Natural killer cell (primary cell): ENCODE results near the gene OR11A1. TPM values are rescaled to one million over a fixed set of nuclear protein-coding genes. Genes with fewer than 3 reads are reported as not detected.

Experiments
- ATAC-seq, 3 donors: fragments of 150-1000 bp in 2 of 3; fragments of 200-7000 bp in 1 of 3; cut with Tn5 transposase; 1 replicate in 1 of 3; 2 replicates in 2 of 3; pipeline ENCODE4 v1.10.0; 2021; ENCODE audit warnings: mild to moderate bottlenecking in 2 of 3, moderate library complexity in 2 of 3
- DNase-seq, 2 donors: peaks; one replicate each; pipeline versions ENCODE4 v3.0.0 to v3.0.0-alpha.2; 2013 to 2021; ENCODE audit warnings: mixed read lengths in 1 of 2
- H3K27ac ChIP-seq: one replicate; pipeline ENCODE4 v1.5.1; 2013; ENCODE audit warnings: mild to moderate bottlenecking, low read length
- H3K27me3 ChIP-seq: one replicate; pipeline ENCODE4 v1.6.1; 2013; ENCODE audit warnings: low read length; ENCODE audit not compliant: control insufficient read depth, insufficient read depth
- H3K36me3 ChIP-seq: one replicate; pipeline ENCODE4 v1.6.1; 2013; ENCODE audit warnings: low read length; ENCODE audit not compliant: control insufficient read depth, insufficient read depth
- H3K4me1 ChIP-seq: one replicate; pipeline ENCODE4 v1.6.1; 2013; ENCODE audit warnings: low read length; ENCODE audit not compliant: control insufficient read depth, insufficient read depth
- H3K4me3 ChIP-seq: one replicate; pipeline ENCODE4 v1.5.1; 2013; ENCODE audit warnings: low read length
- H3K9me3 ChIP-seq: one replicate; pipeline ENCODE4 v1.6.1; 2013; ENCODE audit warnings: low read length; ENCODE audit not compliant: control insufficient read depth, insufficient read depth
- H3K27ac Mint-ChIP-seq, 2 donors: one replicate each; pipeline ENCODE4 v1.8.0; 2022; ENCODE audit warnings: mild to moderate bottlenecking in 2 of 2, mixed read lengths in 2 of 2, moderate library complexity in 1 of 2
- H3K27me3 Mint-ChIP-seq, 2 donors: one replicate each; pipeline ENCODE4 v1.8.0; 2022; ENCODE audit warnings: low read depth in 2 of 2, mixed read lengths in 2 of 2
- H3K36me3 Mint-ChIP-seq: one replicate; pipeline ENCODE4 v1.8.0; 2022; ENCODE audit warnings: mixed read lengths
- H3K4me1 Mint-ChIP-seq, 2 donors: one replicate each; pipeline ENCODE4 v1.8.0; 2022; ENCODE audit warnings: mixed read lengths in 2 of 2
- H3K4me3 Mint-ChIP-seq: one replicate; pipeline ENCODE4 v1.8.0; 2022; ENCODE audit warnings: mild to moderate bottlenecking, moderate library complexity, mixed read lengths
- H3K9me3 Mint-ChIP-seq, 2 donors: one replicate each; pipeline ENCODE4 v1.8.0; 2022; ENCODE audit warnings: mixed read lengths in 2 of 2
- WGBS: methylation state at CpG from one replicate; pipeline ENCODE4 v1.1.7; 2013; ENCODE audit warnings: missing lambda C conversion rate; ENCODE audit not compliant: insufficient coverage; 5-methylcytosine and 5-hydroxymethylcytosine counted together
- intact Hi-C: fragments of 100-400 bp; cut with micrococcal nuclease; formaldehyde crosslinking; loops from one replicate; pipeline ENCODE4 v1.14.2; 2022
- total RNA-seq, 4 donors: library from RNA; stranded (reverse); fragments of 120-200 nt in 1 of 4; gene quantifications; one replicate each; pipeline versions ENCODE4 v1.2.3 to v1.2.4, GENCODE V29; 2013 to 2022
- TF ChIP-seq, protein P1 (sequence below): fragments of 200-600 bp; IDR thresholded peaks from one replicate; pipeline ENCODE4 v1.8.0; 2022; ENCODE audit warnings: antibody characterized with exemption

OR11A1 gene
- total RNA-seq, 3 donors from 2014 or later (not counting 1 experiment from before 2014, with no cell fraction given) = not detected

DNA sequence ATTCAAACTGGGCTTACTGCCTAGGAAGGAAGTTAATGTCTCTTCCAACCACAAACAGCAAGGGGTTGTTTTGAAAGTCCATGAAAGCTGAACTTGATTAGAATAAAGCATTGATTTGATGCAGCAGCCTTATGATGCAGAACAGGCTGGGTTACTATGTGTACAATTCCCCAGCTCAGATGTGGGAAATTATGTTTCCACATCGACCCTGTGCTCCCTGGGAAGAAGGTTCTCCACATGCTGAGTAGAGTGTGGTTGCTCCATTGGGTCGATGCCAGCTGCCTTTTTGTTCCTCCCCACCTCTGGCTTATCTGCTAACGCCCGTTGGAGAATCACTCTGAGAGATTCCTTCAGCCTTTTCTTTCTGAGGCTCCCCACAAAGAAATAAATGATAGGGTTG lies 29.7 kb upstream of the OR11A1 start:
- H3K9me3 ChIP-seq = no peaks in the 10 kb centered on the region
- no peaks in the 10 kb centered on the region for H3K27me3 ChIP-seq
- WGBS = 11% methylated on average over 2 of the region's 4 CpGs
- intact Hi-C loops = no loop called here
- Mint-ChIP-seq H3K4me3 (no peak overlapping the region), H3K4me1 (no peaks in the 10 kb centered on the region), H3K27me3 (peaks cover 11 to 44% of the 10 kb centered on the region in 2 donors), H3K36me3 (no peaks in the 10 kb centered on the region), H3K9me3 (no peaks in the 10 kb centered on the region), H3K27ac (no peak overlapping the region)
- TF ChIP-seq, protein P1, sequence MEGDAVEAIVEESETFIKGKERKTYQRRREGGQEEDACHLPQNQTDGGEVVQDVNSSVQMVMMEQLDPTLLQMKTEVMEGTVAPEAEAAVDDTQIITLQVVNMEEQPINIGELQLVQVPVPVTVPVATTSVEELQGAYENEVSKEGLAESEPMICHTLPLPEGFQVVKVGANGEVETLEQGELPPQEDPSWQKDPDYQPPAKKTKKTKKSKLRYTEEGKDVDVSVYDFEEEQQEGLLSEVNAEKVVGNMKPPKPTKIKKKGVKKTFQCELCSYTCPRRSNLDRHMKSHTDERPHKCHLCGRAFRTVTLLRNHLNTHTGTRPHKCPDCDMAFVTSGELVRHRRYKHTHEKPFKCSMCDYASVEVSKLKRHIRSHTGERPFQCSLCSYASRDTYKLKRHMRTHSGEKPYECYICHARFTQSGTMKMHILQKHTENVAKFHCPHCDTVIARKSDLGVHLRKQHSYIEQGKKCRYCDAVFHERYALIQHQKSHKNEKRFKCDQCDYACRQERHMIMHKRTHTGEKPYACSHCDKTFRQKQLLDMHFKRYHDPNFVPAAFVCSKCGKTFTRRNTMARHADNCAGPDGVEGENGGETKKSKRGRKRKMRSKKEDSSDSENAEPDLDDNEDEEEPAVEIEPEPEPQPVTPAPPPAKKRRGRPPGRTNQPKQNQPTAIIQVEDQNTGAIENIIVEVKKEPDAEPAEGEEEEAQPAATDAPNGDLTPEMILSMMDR = no peak
- H3K4me1 ChIP-seq = no peaks in the 10 kb centered on the region
- no peak overlapping the region for H3K4me3 ChIP-seq
- ATAC-seq (no peak), DNase-seq (no peak)
- H3K36me3 ChIP-seq = no peaks in the 10 kb centered on the region
- H3K27ac ChIP-seq = no peak overlapping the region

DNA sequence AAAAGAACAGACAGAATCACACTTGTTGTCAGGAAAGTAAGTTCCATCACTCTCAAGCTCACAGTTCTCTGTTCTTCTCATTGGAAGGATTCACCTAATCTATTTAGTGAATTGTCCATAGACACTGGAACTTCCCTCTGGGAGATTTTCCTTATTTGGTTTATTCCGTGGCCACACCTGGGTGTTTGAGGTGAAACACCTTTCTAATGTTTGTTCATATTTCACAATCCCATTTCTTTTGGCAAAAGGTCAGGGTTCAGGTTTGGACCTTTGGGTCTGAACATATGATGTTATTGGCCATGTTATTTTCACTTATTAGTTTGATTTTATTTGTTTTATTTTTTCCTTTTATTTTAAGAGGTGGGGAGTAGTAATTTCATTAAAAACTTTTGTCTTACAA lies 26.9 kb upstream of the OR11A1 start:
- no peak for DNase-seq
- no peaks in the 10 kb centered on the region for H3K9me3 Mint-ChIP-seq
- WGBS = 83% methylated on average over 1 of the region's 1 CpG
- no peaks in the 10 kb centered on the region for H3K36me3 Mint-ChIP-seq
- no peak overlapping the region for H3K27ac Mint-ChIP-seq
- peaks cover 8 to 53% of the 10 kb centered on the region in 2 donors for H3K27me3 Mint-ChIP-seq
- H3K4me3 Mint-ChIP-seq = no peak overlapping the region
- Histone ChIP-seq H3K4me1 (no peaks in the 10 kb centered on the region), H3K4me3 (no peak overlapping the region), H3K27ac (no peak overlapping the region), H3K9me3 (no peaks in the 10 kb centered on the region), H3K36me3 (no peaks in the 10 kb centered on the region), H3K27me3 (no peaks in the 10 kb centered on the region)
- H3K4me1 Mint-ChIP-seq = no peaks in the 10 kb centered on the region
- ATAC-seq = no peak
- TF ChIP-seq, protein P1 = no peak
- intact Hi-C loops = no loop called here

DNA sequence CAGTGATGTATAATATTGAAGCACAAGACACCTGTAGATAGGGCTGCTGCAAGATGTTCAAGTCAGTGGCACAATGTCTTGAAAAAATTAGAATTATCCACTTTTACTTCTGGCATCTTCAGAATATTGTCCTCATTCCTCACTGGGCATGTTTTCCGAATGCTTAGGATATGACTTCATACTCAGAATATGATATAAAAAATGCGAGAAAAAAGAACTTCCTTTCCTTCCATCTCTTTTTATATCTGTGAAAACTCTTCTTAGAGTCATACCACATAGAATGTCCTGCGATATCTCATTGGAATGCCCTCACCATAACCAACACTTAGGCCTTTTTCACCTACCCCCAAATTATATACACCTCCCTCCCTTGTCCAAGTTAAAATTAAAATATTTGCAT lies 26.3 kb upstream of the OR11A1 start:
- Histone ChIP-seq H3K27me3 (no peaks in the 10 kb centered on the region), H3K4me3 (no peak overlapping the region), H3K4me1 (no peaks in the 10 kb centered on the region), H3K27ac (no peak overlapping the region), H3K36me3 (no peaks in the 10 kb centered on the region), H3K9me3 (no peaks in the 10 kb centered on the region)
- Mint-ChIP-seq H3K36me3 (no peaks in the 10 kb centered on the region), H3K4me3 (no peak overlapping the region), H3K9me3 (no peaks in the 10 kb centered on the region), H3K4me1 (no peaks in the 10 kb centered on the region), H3K27ac (no peak overlapping the region), H3K27me3 (peaks cover 8 to 53% of the 10 kb centered on the region in 2 donors)
- TF ChIP-seq, protein P1 = no peak
- intact Hi-C loops = no loop called here
- no peak for DNase-seq
- no peak for ATAC-seq
- 92% methylated on average over 3 of the region's 3 CpGs for WGBS

DNA sequence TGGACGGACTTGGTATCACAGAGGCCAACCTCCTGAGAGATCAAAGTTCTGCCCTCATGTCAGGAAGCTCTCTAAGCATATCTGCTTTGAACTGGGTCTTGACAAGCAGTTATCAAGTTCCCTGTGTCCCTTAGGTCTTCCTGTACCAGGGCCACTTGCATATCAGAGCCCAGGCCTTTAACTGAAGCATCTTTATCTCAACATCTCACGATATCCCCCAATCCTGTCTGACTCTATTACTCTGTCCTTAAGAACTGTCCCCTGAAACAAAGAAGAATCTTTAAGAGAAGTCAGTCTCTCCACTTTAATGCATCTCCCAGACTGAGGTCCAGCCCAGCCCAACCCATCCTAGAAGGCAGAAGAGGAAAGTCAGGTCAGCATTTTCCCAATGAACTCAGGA lies 22.7 kb upstream of the OR11A1 start:
- no peak for ATAC-seq
- no peaks in the 10 kb centered on the region for H3K36me3 ChIP-seq
- Mint-ChIP-seq H3K9me3 (no peaks in the 10 kb centered on the region), H3K4me1 (no peaks in the 10 kb centered on the region), H3K27ac (no peak overlapping the region), H3K27me3 (peaks cover 6 to 29% of the 10 kb centered on the region in 2 donors), H3K36me3 (no peaks in the 10 kb centered on the region), H3K4me3 (no peak overlapping the region)
- no peaks in the 10 kb centered on the region for H3K4me1 ChIP-seq
- no peaks in the 10 kb centered on the region for H3K27me3 ChIP-seq
- no peaks in the 10 kb centered on the region for H3K9me3 ChIP-seq
- no peak for DNase-seq
- 60% methylated on average over 2 of the region's 2 CpGs for WGBS
- intact Hi-C loops = no loop called here
- no peak overlapping the region for H3K4me3 ChIP-seq
- TF ChIP-seq, protein P1 = no peak
- no peak overlapping the region for H3K27ac ChIP-seq
